Duodenal mucosa (tissue), 2 donors: ENCODE data around the gene HOXB9.
A peak's percentile ranks its signal among the peaks of the same experiment; 100 is the strongest.

ENCODE experiments used
- H3K27ac ChIP-seq: one replicate; pipeline ENCODE4 v1.7.0; 2013; ENCODE audit warnings: low read depth, low read length
- H3K27me3 ChIP-seq, 2 donors: one replicate each; pipeline ENCODE4 v1.7.0; 2013; ENCODE audit warnings: low read length in 2 of 2, control low read depth in 1 of 2; ENCODE audit not compliant: insufficient read depth in 2 of 2, control insufficient read depth in 1 of 2
- H3K36me3 ChIP-seq, 2 donors: one replicate each; pipeline ENCODE4 v1.7.0; 2013; ENCODE audit warnings: low read length in 2 of 2, control low read depth in 1 of 2; ENCODE audit not compliant: insufficient read depth in 2 of 2, control insufficient read depth in 1 of 2
- H3K4me1 ChIP-seq, 2 donors: one replicate each; pipeline ENCODE4 v1.7.0; 2013; ENCODE audit warnings: low read length in 2 of 2, control low read depth in 1 of 2; ENCODE audit not compliant: insufficient read depth in 2 of 2, control insufficient read depth in 1 of 2
- H3K4me3 ChIP-seq, 2 donors: one replicate each; pipeline ENCODE4 v1.7.0; 2013; ENCODE audit warnings: low read length in 2 of 2, low read depth in 1 of 2
- H3K9ac ChIP-seq, 2 donors: one replicate each; pipeline ENCODE4 v1.7.0; 2013; ENCODE audit warnings: low read length in 2 of 2, low read depth in 1 of 2
- H3K9me3 ChIP-seq, 2 donors: one replicate each; pipeline ENCODE4 v1.7.0; 2013; ENCODE audit warnings: low read length in 2 of 2, control low read depth in 1 of 2; ENCODE audit not compliant: control insufficient read depth in 1 of 2

Gene HOXB9

DNA sequence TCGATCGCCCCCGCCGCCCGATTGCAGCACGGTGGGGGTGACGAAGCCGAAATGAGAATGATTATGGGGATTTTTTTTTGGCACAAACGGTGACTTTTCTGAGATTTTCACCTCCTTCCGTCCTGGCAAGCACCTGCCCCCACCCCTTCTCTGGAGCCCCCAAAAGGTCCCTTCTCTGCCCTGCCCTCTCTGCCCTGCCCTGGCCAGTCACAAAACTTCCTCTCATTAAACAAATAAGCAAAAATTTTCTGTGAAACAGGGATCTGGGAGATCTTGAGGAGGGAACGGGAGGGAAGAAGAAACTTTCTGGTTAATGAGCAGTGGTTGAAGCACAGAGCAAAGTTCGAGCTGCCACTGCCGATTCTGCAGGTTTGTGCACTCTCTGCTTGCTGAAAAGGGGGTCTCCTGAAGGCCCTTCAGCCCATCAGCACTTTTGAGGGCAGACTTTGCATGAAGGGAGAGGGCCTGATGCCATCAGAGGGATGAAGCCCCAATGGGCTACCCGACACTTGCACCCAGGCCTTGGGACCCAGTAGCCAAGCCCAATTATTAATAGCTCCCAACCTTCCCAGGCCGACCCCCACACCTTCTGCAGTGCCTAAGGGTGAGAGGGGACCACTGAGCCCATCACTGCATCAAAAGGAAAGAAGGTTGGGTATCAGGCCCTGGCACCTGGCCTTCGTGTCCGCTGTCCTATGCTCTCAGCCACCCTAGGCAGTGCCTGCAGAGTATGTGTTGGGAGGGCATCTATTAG, 10.0 kb downstream of the HOXB9 start:
- no peaks in the 10 kb centered on the region for H3K36me3 ChIP-seq
- H3K27ac ChIP-seq, result no peak overlapping the region
- no peak overlapping the region for H3K4me3 ChIP-seq
- no peaks in the 10 kb centered on the region for H3K9me3 ChIP-seq
- H3K27me3 ChIP-seq, result peaks cover 80 to 96% of the 10 kb centered on the region in 2 donors
- peaks cover 6 to 18% of the 10 kb centered on the region in 2 donors for H3K4me1 ChIP-seq
- H3K9ac ChIP-seq, result no peak overlapping the region

DNA sequence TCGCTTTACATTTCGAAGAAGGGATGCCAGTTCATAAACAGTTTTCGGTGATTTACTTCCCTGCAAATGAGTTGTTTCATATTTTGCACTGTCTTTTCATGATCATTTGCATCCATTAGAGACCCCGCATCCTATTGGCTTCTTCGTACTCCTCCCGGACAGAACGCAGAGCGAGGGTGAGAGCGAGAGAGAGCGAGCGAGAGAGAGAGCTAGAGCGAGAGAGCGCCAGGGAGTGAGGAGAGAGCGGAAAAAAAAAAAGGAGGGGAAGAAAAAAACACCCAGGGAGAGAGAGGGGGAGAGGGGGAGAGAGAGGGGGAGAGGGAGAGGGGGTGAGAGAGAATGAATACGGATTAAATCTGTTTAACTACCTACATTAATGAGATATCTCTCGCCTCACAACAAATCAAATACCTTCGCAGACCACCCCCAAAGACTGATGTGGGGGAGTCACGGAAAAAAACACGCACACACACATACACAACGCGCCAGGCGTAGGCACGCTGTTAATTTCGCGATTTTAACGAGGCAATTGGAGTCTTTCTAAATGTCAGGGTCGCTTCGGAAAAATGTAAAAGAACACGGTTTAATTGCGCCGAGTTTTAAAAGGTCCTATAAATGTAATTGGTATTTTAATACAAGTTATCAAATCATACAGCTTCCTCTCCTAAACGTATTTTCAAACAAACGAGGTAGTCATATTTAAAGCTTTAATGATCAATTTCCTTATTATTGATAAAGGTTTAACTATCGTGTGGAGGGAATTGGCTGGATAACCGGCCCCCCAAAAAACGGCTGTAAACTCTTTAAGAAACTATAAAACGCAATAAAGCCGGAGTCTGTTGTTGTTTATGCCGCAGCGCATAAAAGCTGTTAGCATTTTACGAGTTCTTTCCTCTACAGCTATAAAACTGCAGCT, 10.9 kb downstream of the HOXB9 start, which contains the start of gene HOXB8:
Gene HOXB8, minus strand, starts transcription at position 246 of the 916 bp plus-strand sequence. CDS start 588 bp downstream, outside the sequence.
- Histone ChIP-seq H3K36me3 (no peaks in the 10 kb centered on the region), H3K4me3 (no peak within 1 kb of the TSS), H3K27ac (peak within 1 kb of the TSS; percentile 42), H3K9me3 (no peaks in the 10 kb centered on the region), H3K27me3 (peaks cover 78 to 96% of the 10 kb centered on the region in 2 donors), H3K9ac (no peak within 1 kb of the TSS), H3K4me1 (peaks cover 6 to 26% of the 10 kb centered on the region in 2 donors)

DNA sequence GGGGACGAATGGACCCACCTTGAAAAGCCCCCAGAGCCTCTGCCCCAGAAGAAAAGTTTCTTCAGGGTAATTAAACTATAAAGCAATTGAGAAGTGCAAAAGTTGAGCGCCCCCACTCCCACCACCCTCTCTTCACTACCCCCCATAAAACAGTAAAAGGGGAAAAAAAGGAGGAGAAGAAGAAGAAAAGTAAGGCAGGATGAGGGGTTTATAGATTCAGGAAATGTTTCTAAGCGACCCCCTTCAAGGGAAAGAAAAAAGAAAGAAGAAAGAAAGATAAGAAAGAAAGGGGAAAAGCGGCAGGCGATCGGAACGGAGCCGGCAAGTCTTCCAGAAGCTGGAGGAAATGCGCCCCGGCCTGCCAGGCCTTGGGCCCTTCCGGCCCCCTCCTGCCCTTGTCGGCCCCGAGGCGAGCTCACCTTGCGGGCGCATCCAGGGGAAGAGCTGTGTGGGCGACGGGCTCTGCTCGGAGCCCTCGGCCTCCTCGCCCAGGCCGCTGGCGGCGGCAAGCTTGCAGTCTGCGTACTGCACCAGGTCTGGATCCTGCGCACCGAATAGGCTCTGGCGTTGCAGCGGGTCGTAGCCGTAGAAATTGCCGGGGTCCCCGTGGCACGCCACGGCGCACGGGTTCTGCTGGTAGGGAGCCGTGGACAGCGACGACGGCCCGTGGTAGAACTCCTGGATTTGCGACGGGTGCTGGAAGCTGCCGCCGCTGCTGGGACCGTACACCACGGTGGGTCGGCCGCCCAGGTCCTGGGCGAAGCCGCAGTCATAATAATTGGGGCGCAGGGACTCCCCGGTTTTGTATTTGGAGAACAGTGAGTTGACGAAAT, 12.1 kb downstream of the HOXB9 start:
- H3K4me1 ChIP-seq, result peaks cover 5 to 21% of the 10 kb centered on the region in 2 donors
- H3K27me3 ChIP-seq, result peaks cover 79 to 94% of the 10 kb centered on the region in 2 donors
- H3K9ac ChIP-seq, result no peak overlapping the region
- H3K9me3 ChIP-seq, result no peaks in the 10 kb centered on the region
- no peaks in the 10 kb centered on the region for H3K36me3 ChIP-seq
- H3K27ac ChIP-seq, result no peak overlapping the region
- no peak overlapping the region for H3K4me3 ChIP-seq

DNA sequence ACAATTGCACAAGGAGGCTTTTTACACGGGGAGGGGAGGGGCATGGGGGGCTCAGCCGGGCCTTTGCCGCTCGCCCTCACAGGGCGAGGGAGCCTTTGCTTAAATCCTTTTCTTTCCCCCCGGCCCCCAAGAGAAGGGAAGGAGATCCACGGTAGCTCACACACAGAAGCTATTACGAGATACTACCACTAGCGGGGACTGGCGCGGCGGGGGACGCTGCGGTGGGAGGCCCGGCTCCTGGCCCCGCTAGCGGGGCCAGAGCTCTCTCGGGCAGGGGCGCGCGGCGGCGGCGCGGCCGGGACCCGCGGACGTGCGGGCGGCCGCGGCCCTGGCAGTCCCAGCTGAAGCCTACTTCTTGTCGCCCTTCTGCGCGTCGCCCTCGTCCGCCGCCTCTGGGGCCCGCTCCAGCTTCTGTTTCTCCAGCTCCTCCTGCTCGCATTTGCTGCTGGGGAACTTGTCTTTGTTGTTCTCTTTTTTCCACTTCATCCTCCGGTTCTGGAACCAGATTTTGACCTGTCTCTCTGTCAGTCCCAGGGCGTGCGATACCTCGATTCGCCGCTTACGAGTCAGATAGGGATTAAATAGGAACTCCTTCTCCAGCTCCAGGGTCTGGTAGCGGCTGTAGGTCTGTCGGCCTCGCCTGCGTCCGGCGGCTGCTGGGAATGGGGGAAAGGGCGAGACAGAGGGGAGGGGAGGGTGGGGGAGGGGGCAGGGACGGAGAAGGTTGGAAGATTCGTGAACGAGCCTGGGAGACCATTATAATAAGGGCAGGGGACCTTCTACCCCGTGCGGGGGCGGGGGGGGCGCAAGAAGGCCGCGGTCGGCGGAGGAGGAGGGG, 13.1 kb downstream of the HOXB9 start:
- H3K4me1 ChIP-seq, result peaks cover 0 to 21% of the 10 kb centered on the region in 2 donors
- no peaks in the 10 kb centered on the region for H3K9me3 ChIP-seq
- no peak overlapping the region for H3K27ac ChIP-seq
- no peak overlapping the region for H3K9ac ChIP-seq
- H3K4me3 ChIP-seq, result peak overlapping the region in 1 of 2 donors; percentile 73
- H3K27me3 ChIP-seq, result peaks cover 77 to 92% of the 10 kb centered on the region in 2 donors
- no peaks in the 10 kb centered on the region for H3K36me3 ChIP-seq

DNA sequence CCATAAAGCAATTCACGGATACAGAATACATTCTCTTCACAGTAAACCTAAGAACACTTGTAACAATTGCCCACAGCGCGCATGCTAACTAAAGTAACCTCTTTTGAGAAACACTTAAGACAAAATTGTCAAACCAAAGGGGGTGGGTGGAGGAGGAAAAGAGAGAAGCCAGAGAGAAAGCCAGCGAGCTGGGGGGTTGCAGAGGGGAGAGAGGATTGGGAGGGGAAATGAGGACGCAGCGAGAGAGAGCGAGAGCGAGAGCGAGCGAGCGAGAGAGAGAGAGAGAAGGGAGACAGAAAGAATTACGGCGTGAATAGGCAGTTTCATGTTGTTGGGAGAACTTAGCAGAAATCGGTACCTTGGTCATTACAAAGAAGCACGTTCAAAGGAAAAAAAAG, 13.7 kb downstream of the HOXB9 start:
- Histone ChIP-seq H3K27ac (no peak overlapping the region), H3K27me3 (peaks cover 75 to 90% of the 10 kb centered on the region in 2 donors), H3K4me1 (peaks cover 0 to 21% of the 10 kb centered on the region in 2 donors)

DNA sequence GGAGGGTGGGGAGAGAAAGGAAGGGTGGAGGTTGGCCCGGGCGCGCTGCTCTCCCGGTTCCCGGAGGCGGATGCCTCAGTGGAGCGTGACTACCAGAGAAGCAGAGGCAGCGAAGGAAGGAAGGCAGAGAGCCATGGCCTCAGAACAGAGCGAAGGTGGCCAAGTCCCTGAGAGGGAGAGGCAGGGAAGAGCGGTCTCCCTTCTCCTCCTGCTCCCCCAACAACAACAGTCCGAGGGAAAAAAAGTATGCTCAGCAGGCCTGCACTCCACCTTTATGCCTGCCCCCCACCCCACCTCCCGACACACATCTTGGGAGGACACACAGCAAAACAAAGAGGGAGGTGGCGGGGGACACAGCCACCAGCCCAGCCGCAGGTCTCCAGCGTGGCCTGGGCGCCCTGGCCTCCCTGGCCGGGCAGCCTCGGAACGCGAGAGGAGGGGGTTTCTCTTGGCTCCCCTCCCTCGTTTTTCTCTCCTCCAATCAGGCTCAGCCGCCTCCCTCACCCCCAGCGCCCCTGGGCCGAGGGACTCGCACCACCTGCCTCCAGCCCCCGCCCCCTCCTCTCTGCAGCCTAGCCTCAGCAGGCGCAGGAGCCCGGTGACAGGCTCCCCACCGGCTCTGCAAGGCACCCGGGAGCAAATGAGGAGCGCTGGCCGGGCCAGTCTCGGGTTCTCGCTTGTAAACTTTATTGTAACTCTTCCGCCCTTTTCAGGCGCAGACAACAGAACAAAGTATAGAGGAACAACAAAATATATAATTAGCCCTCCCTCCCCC, 14.3 kb downstream of the HOXB9 start:
- no peak overlapping the region for H3K9ac ChIP-seq
- no peaks in the 10 kb centered on the region for H3K36me3 ChIP-seq
- H3K27me3 ChIP-seq, result peaks cover 73 to 90% of the 10 kb centered on the region in 2 donors
- peak overlapping the region in 1 of 2 donors; percentile 73 for H3K4me3 ChIP-seq
- H3K4me1 ChIP-seq, result peaks cover 0 to 21% of the 10 kb centered on the region in 2 donors
- no peak overlapping the region for H3K27ac ChIP-seq
- no peaks in the 10 kb centered on the region for H3K9me3 ChIP-seq

More for the DNA sequence above, 13.7 kb downstream of the HOXB9 start:
- H3K4me3 ChIP-seq, result peak overlapping the region in 1 of 2 donors; percentile 73
- H3K9me3 ChIP-seq, result no peaks in the 10 kb centered on the region
- H3K9ac ChIP-seq, result no peak overlapping the region
- no peaks in the 10 kb centered on the region for H3K36me3 ChIP-seq

DNA sequence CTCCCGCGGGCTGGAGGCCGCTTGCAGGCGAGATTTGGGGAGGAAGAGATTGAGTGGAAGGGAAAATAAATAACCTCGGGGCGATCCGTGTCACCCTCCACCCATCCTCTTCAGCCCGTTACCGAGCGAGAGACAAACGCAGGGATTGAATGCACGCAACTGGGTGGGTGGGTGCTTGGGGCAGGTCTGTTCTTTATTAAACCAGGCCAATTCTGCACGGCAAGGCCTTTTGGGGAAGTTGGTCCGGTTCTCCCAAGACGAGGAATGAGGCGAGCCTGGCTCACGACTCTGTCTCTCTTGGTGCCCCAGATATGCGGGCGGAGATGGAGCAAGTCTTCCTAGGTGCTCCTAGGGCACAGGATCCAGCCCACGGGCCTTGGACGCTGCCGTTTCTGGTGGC, 14.9 kb downstream of the HOXB9 start:
- Histone ChIP-seq H3K36me3 (no peaks in the 10 kb centered on the region), H3K4me1 (peaks cover 0 to 21% of the 10 kb centered on the region in 2 donors), H3K27me3 (peaks cover 73 to 90% of the 10 kb centered on the region in 2 donors), H3K4me3 (peak overlapping the region; percentile 68 to 73), H3K9ac (peak overlapping the region; percentile 12 to 31), H3K9me3 (no peaks in the 10 kb centered on the region), H3K27ac (peak overlapping the region; percentile 56)

DNA sequence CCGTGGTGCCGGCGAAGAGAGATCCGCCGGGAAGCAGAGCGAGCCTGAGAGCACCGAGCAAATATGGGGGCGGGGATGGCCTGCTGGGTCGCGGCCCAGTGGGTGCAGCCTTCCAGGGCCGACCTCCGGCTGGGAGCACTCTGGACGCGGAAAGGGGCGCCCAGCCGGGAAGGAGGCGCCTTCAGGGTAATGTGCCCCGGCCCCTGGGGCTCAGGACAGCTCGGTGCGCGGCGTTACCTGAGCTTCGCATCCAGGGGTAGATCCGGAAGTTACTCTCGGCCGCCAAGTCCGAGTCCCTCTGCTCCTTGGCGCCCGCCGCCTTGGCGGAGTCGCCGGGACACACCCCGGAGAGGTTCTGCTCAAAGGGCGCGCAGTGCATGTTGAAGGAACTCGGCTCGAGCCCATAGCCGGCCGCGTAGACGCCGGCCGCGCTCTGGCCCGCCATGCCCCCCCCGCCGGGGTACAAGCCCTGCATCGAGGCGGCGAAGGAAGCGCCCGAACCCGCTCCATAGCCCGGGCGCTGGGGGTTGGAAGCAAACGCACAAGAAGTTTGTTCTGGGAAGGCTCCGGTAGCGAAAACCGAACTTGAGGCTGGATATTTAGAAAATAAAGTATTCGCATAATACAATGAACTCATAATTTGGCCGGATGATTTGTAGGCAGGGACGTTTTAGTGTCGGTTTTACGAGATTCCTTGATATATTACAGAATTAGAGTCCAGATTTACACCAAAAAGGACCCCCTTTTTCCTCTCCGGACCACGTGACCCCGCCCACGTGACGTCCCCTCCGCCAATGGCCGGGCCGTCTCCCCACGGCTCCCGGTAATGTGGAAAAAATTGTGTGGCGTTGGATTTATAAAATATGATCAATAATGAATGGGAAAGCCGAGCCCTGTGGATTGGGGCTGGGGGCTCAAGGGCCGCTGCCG, 15.6 kb downstream of the HOXB9 start, which contains the start of gene HOXB7:
Gene HOXB7, minus strand, starts transcription at position 736 of the 930 bp plus-strand sequence. Its CDS starts 99 bp downstream, at position 637.
- no peaks in the 10 kb centered on the region for H3K36me3 ChIP-seq
- H3K4me1 ChIP-seq, result peaks cover 0 to 21% of the 10 kb centered on the region in 2 donors
- H3K9ac ChIP-seq, result peak within 1 kb of the TSS; percentile 12 to 37
- peak within 1 kb of the TSS; percentile 60 for H3K27ac ChIP-seq
- no peaks in the 10 kb centered on the region for H3K9me3 ChIP-seq
- peaks cover 71 to 90% of the 10 kb centered on the region in 2 donors for H3K27me3 ChIP-seq
- H3K4me3 ChIP-seq, result peak within 1 kb of the TSS; percentile 68 to 73
